BLaER1 (cell line): ENCODE data around the gene GPR15LG.

Experiments used
- H3K27ac ChIP-seq: shearing (Covaris generic); formaldehyde crosslinking; 2 replicates; pipeline ENCODE4 v1.8.1; 2022
- H3K27me3 ChIP-seq: shearing (Covaris generic); formaldehyde crosslinking; 2 replicates; pipeline ENCODE4 v1.8.1; 2022
- H3K36me3 ChIP-seq: shearing (Covaris generic); formaldehyde crosslinking; 2 replicates; pipeline ENCODE4 v1.8.1; 2022
- H3K4me1 ChIP-seq: shearing (Covaris generic); formaldehyde crosslinking; 2 replicates; pipeline ENCODE4 v1.8.1; 2022
- H3K4me2 ChIP-seq: shearing (Covaris generic); formaldehyde crosslinking; 2 replicates; pipeline ENCODE4 v1.8.1; 2022
- H3K4me3 ChIP-seq: shearing (Covaris generic); formaldehyde crosslinking; 2 replicates; pipeline ENCODE4 v1.8.1; 2022
- H3K9ac ChIP-seq: shearing (Covaris generic); formaldehyde crosslinking; 2 replicates; pipeline ENCODE4 v1.8.1; 2022
- H3K9me3 ChIP-seq: shearing (Covaris generic); formaldehyde crosslinking; 2 replicates; pipeline ENCODE4 v1.8.1; 2022
- H4K20me1 ChIP-seq: shearing (Covaris generic); formaldehyde crosslinking; 2 replicates; pipeline ENCODE4 v1.8.1; 2022
- Cebpa-rat ChIP-seq: shearing (Covaris generic); IDR thresholded peaks from 2 replicates; pipeline ENCODE4 v1.8.1; 2022

GPR15LG gene

DNA sequence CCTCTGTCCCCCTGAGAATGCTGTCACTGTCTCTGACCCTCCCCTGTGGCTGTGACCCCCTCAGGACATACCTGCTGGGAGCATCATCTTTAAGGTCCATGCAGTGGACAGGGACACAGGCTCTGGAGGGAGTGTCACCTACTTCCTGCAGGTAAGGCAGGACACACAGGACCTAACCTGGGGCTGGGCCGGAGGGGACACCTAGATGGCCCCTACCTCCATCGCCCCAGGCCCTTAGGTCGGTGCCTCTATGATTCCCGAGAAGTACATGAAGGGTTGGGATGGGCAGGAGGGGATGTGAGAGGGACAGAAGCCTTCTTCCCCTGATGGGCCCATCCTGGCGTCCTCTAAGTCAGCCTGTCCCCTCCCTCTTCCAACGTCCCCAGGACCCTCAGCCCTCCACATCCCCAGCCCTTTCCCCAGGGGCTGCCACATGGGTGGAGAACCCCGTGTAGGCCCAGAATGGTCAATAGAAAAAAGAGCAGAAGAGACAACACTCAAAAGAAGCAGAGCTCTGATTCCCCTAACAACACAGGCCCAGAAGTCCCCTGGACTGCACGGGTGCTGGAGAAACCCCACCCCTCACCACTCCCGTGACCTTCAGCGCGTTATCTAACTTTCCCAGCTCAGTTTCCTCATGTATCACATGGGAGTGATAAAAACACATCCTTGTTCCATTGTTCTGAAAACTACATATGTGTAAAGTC lies 27.1 kb downstream of the GPR15LG start:
- Histone ChIP-seq H4K20me1 (no peaks in the 10 kb centered on the region), H3K27me3 (peaks cover 17% of the 10 kb centered on the region), H3K4me1 (no peaks in the 10 kb centered on the region), H3K4me3 (no peak overlapping the region), H3K9ac (no peak overlapping the region), H3K4me2 (no peak overlapping the region), H3K36me3 (no peaks in the 10 kb centered on the region), H3K27ac (no peak overlapping the region), H3K9me3 (no peaks in the 10 kb centered on the region)
- no peak for TF ChIP-seq Cebpa-rat

DNA sequence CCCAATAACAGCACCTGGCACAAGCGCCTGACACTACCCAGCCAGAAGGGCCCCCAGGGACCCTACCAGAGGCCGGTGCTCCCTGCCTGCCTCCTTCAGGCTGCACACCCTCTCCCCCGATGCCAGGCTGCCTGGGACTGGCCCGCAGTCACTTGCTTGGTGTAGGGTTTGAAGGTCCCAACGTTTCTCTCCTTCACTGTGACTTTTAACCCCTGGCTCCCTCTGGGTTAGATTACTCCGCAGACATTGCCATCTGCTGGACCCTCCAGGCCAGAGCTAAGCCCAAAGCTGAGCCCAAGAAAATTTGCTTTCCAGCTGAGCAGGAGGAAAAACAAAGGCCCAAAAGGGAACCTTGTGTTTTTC lies 27.6 kb downstream of the GPR15LG start:
- Histone ChIP-seq H4K20me1 (no peaks in the 10 kb centered on the region), H3K4me3 (no peak overlapping the region), H3K9ac (no peak overlapping the region), H3K27me3 (peaks cover 12% of the 10 kb centered on the region), H3K36me3 (no peaks in the 10 kb centered on the region), H3K4me1 (no peaks in the 10 kb centered on the region), H3K9me3 (no peaks in the 10 kb centered on the region), H3K4me2 (no peak overlapping the region), H3K27ac (no peak overlapping the region)
- no peak for TF ChIP-seq Cebpa-rat

GRCh38 chr10:84201682-84202081 lies 28.1 kb downstream of the GPR15LG start:
- Histone ChIP-seq H4K20me1 (no peaks in the 10 kb centered on the region), H3K9me3 (no peaks in the 10 kb centered on the region), H3K27ac (no peak overlapping the region), H3K4me1 (no peaks in the 10 kb centered on the region), H3K4me2 (no peak overlapping the region), H3K36me3 (no peaks in the 10 kb centered on the region), H3K9ac (no peak overlapping the region), H3K4me3 (no peak overlapping the region), H3K27me3 (0 out of 2 replicates have a peak, but pooled peaks cover 7% of the 10 kb centered on the region)
- TF ChIP-seq Cebpa-rat: no peak

GRCh38 chr10:84202349-84202748 lies 28.7 kb downstream of the GPR15LG start:
- Histone ChIP-seq H3K27ac (no peak overlapping the region), H3K27me3 (0 out of 2 replicates have a peak, but pooled peaks cover under 1% of the 10 kb centered on the region), H3K4me2 (no peak overlapping the region), H3K9ac (no peak overlapping the region), H3K4me1 (no peaks in the 10 kb centered on the region), H4K20me1 (no peaks in the 10 kb centered on the region), H3K9me3 (no peaks in the 10 kb centered on the region), H3K36me3 (no peaks in the 10 kb centered on the region), H3K4me3 (no peak overlapping the region)
- no peak for TF ChIP-seq Cebpa-rat

- no peaks in the 10 kb centered on the region for H4K20me1 ChIP-seq
- TF ChIP-seq Cebpa-rat: no peak
- H3K4me3 ChIP-seq: no peak overlapping the region
- no peak overlapping the region for H3K9ac ChIP-seq
- no peak overlapping the region for H3K4me2 ChIP-seq
- H3K27me3 ChIP-seq: no peaks in the 10 kb centered on the region
- H3K9me3 ChIP-seq: no peaks in the 10 kb centered on the region
- no peak overlapping the region for H3K27ac ChIP-seq
- no peaks in the 10 kb centered on the region for H3K4me1 ChIP-seq
- H3K36me3 ChIP-seq: no peaks in the 10 kb centered on the region
These were observed 30.5 kb downstream of the GPR15LG start for GRCh38 chr10:84204122-84204521.

DNA sequence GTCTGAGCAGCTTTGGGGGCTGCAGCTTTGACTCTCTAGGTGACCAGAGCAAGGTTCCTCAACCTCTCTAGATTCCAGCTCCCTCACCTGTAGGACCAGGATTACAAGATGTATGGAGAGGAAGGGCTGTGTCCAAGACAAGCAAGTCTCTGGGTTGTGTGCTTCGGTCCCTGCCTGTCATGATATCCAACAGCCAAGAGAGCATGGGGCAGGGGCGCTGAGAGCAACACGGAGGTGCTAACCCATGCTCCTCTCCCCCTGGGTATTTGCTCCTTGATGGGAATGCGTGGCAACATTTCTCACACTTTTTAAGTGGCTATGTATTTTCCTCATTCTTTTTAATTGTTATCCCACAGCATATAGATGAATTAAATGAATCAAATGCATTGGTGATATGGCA lies 31.0 kb downstream of the GPR15LG start:
- H4K20me1 ChIP-seq: no peaks in the 10 kb centered on the region
- no peak overlapping the region for H3K4me2 ChIP-seq
- no peaks in the 10 kb centered on the region for H3K9me3 ChIP-seq
- no peak overlapping the region for H3K9ac ChIP-seq
- no peak for TF ChIP-seq Cebpa-rat
- no peaks in the 10 kb centered on the region for H3K27me3 ChIP-seq
- H3K27ac ChIP-seq: no peak overlapping the region
- H3K4me1 ChIP-seq: no peaks in the 10 kb centered on the region
- H3K36me3 ChIP-seq: no peaks in the 10 kb centered on the region
- no peak overlapping the region for H3K4me3 ChIP-seq

DNA sequence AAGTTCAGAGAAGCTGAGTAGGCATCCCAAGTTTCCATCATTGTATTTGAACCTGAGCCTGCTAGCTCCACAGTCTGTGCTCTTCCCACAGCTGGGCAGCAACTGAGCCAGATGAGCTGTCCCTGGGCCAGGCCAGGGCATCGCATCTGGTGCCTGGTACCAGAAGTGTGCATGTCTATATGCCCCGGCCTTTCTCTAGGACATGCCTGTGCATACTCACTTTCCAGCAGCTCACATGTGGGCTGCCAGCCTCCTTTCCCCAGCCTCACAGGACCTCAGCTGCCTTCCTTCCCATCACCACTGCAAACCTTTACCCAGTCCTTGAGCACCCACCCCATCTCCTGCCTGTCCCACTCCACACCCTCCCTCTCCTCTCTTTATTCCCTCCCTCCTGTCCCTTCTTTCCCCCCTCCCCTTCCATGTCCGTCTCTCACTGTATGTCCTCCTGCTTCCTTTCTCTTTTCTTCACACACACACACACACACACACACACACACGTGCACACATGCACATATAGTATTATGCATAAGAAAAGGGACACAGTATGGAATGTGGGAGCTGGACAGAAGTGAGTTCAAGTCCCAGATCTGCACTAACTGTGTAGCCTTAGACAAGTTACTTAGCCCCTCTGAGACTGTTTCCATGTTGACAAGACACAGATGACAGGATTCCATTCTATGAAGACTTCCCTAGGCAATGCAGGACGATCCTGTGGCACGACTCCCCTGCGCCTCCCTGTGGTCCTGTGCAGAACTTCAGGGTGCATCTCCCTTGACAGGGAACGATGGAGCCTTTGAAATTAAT lies 31.6 kb downstream of the GPR15LG start:
- H4K20me1 ChIP-seq: no peaks in the 10 kb centered on the region
- no peak overlapping the region for H3K4me2 ChIP-seq
- H3K36me3 ChIP-seq: no peaks in the 10 kb centered on the region
- no peak overlapping the region for H3K9ac ChIP-seq
- no peaks in the 10 kb centered on the region for H3K9me3 ChIP-seq
- no peak for TF ChIP-seq Cebpa-rat
- no peak overlapping the region for H3K27ac ChIP-seq
- no peaks in the 10 kb centered on the region for H3K4me1 ChIP-seq
- H3K4me3 ChIP-seq: no peak overlapping the region
- H3K27me3 ChIP-seq: no peaks in the 10 kb centered on the region

DNA sequence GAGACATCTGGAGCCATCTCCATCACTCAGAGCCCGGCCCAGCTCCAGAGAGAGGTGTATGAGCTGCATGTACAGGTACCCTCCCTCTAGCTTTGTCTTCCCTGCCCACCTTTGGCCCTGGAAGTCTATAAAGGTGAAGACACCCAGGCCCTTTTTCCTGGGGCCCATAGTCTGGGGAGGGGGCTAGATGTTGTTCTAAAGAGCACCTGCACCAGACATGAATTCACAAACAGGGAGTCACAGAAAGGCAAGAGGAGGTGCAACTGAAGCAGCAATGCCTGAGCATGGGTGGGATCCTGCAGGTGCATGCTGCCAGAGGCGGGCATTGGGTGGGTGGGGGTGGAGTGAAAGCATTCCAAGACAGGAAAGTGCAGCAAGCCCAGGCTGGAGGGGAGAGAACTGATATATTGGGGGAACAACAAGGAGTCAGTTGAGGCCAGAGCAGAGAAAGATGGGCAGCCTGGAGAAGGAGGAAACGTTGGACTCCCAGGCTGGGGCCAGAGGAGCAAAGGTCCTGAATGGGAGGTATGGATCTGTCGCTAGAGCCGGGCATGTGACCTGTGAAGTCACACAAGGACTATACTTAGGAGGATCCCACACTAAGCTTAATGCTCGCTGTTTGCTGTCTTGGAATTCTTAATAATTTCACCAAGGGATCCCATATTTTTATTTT lies 32.4 kb downstream of the GPR15LG start:
- no peaks in the 10 kb centered on the region for H3K9me3 ChIP-seq
- H3K4me1 ChIP-seq: no peaks in the 10 kb centered on the region
- no peak for TF ChIP-seq Cebpa-rat
- no peak overlapping the region for H3K27ac ChIP-seq
- no peak overlapping the region for H3K4me2 ChIP-seq
- no peak overlapping the region for H3K9ac ChIP-seq
- no peaks in the 10 kb centered on the region for H3K36me3 ChIP-seq
- no peaks in the 10 kb centered on the region for H3K27me3 ChIP-seq
- no peaks in the 10 kb centered on the region for H4K20me1 ChIP-seq
- H3K4me3 ChIP-seq: no peak overlapping the region

GRCh38 chr10:84208023-84208422 lies 34.4 kb downstream of the GPR15LG start:
- no peaks in the 10 kb centered on the region for H4K20me1 ChIP-seq
- H3K9me3 ChIP-seq: no peaks in the 10 kb centered on the region
- no peak overlapping the region for H3K9ac ChIP-seq
- no peak for TF ChIP-seq Cebpa-rat
- no peaks in the 10 kb centered on the region for H3K27me3 ChIP-seq
- no peak overlapping the region for H3K27ac ChIP-seq
- no peaks in the 10 kb centered on the region for H3K4me1 ChIP-seq
- no peak overlapping the region for H3K4me3 ChIP-seq
- H3K36me3 ChIP-seq: no peaks in the 10 kb centered on the region
- no peak overlapping the region for H3K4me2 ChIP-seq

- Histone ChIP-seq H3K4me2 (no peak overlapping the region), H3K9me3 (no peaks in the 10 kb centered on the region), H3K27ac (no peak overlapping the region), H3K36me3 (no peaks in the 10 kb centered on the region), H3K4me1 (no peaks in the 10 kb centered on the region), H3K9ac (no peak overlapping the region), H3K27me3 (no peaks in the 10 kb centered on the region), H4K20me1 (no peaks in the 10 kb centered on the region), H3K4me3 (no peak overlapping the region)
- TF ChIP-seq Cebpa-rat: no peak
These were observed 38.0 kb downstream of the GPR15LG start for GRCh38 chr10:84211566-84211965.
